Measurements from ENCODE around the gene NUDT8. TPM values are rescaled to one million over a fixed set of nuclear protein-coding genes. Genes with fewer than 3 reads are reported as not detected.
"Not testable (repeated sequence)": the region's sequence is repeated elsewhere in the genome, so short reads cannot be mapped to it uniquely, and the experiment has no call there.

The NUDT8 gene
- total and polyA plus RNA-seq, 2 experiments from 2014 or later, result 5.0 to 15.1 TPM

DNA sequence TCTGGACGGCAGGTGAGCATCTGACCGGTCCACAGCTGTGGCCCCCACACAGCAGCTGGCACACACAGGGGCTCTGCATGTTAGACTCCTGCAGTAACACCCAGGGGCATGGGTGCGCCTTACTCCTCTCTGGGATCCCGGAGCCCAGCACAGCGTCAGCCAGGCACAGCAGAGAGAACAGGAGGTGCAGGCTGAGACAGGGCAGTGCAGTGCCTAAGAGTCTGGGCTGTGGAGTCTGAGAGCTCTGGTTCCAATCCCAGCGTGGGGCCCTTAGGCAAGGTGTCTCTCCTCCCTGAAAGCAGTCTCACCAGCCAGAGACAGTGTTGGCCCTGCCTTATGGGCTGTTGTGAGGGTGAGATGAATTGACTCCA is 2.3 kb downstream of the NUDT8 start (continued):
- no peak for TF ChIP-seq ZNF114 (CRISPR knock-in tag; IDR thresholded peaks at IDR 0.05)

DNA sequence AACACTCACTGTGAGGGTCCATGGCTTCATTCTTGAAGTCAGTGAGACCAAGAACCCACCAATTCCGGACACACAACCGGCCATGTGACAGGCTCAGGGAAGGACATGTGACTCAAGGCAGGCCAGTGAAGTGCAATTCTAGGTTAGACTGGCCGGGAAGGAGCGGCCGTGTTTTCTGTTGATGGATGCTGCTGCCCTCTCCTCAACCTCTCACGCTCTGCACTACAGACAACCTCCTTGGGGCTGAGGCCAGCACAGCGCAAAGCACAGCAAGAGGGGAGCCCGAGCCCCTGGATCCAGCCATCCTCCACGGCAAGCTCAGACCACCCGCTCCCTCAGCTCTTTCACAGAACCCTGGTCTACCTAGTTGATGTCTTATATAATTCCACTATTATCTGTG is 2.8 kb downstream of the NUDT8 start:
- Mint-ChIP-seq H3K27ac (no peak overlapping the region), H3K36me3 (ENCODE audit: low read depth) (peaks cover 25% of the 10 kb centered on the region), H3K27me3 (ENCODE audit: insufficient read depth, low read depth, poor library complexity) (peaks cover 29% of the 10 kb centered on the region), H3K4me3 (no peak overlapping the region), H3K9me3 (peaks cover 7% of the 10 kb centered on the region; the same call in 2 of the 3 replicates), H3K4me1 (peaks cover 22% of the 10 kb centered on the region)
- no peaks in the 10 kb centered on the region for H3K36me3 ChIP-seq (ENCODE audit: insufficient read depth)
- peaks cover 5% of the 10 kb centered on the region; the same call in 1 of the 2 replicates for H3F3A ChIP-seq (replicated peaks; ENCODE audit: low read depth)
- no peak overlapping the region for H3K4me3 ChIP-seq
- ATAC-seq (no peak), DNase-seq (ENCODE audit: low spot score) (no peak)
- H3K79me2 ChIP-seq (replicated peaks; ENCODE audit: insufficient read depth), result no peaks in the 10 kb centered on the region
- no peak overlapping the region for H2AFZ ChIP-seq
- TF ChIP-seq POLR2AphosphoS5 (IDR thresholded peaks at IDR 0.05; ENCODE audit: low read depth), result no peak
- TF ChIP-seq NANOG (IDR thresholded peaks at IDR 0.05; ENCODE audit: borderline replicate concordance), result no peak
- TF ChIP-seq STAT1 (IDR thresholded peaks at IDR 0.05; ENCODE audit: unreplicated experiment), result no peak
- TF ChIP-seq ZNF114 (CRISPR knock-in tag; IDR thresholded peaks at IDR 0.05), result no peak
- TF ChIP-seq, protein P1, sequence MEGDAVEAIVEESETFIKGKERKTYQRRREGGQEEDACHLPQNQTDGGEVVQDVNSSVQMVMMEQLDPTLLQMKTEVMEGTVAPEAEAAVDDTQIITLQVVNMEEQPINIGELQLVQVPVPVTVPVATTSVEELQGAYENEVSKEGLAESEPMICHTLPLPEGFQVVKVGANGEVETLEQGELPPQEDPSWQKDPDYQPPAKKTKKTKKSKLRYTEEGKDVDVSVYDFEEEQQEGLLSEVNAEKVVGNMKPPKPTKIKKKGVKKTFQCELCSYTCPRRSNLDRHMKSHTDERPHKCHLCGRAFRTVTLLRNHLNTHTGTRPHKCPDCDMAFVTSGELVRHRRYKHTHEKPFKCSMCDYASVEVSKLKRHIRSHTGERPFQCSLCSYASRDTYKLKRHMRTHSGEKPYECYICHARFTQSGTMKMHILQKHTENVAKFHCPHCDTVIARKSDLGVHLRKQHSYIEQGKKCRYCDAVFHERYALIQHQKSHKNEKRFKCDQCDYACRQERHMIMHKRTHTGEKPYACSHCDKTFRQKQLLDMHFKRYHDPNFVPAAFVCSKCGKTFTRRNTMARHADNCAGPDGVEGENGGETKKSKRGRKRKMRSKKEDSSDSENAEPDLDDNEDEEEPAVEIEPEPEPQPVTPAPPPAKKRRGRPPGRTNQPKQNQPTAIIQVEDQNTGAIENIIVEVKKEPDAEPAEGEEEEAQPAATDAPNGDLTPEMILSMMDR (conservative IDR thresholded peaks at IDR 0.05; ENCODE audit: low read depth in 2 of 2), result no peak
- no peak for TF ChIP-seq JUNB (IDR thresholded peaks at IDR 0.05; ENCODE audit: unreplicated experiment)
- TF ChIP-seq EZH2 (IDR thresholded peaks at IDR 0.05; ENCODE audit: low read depth, unreplicated experiment), result no peak
- TF ChIP-seq, protein P2, sequence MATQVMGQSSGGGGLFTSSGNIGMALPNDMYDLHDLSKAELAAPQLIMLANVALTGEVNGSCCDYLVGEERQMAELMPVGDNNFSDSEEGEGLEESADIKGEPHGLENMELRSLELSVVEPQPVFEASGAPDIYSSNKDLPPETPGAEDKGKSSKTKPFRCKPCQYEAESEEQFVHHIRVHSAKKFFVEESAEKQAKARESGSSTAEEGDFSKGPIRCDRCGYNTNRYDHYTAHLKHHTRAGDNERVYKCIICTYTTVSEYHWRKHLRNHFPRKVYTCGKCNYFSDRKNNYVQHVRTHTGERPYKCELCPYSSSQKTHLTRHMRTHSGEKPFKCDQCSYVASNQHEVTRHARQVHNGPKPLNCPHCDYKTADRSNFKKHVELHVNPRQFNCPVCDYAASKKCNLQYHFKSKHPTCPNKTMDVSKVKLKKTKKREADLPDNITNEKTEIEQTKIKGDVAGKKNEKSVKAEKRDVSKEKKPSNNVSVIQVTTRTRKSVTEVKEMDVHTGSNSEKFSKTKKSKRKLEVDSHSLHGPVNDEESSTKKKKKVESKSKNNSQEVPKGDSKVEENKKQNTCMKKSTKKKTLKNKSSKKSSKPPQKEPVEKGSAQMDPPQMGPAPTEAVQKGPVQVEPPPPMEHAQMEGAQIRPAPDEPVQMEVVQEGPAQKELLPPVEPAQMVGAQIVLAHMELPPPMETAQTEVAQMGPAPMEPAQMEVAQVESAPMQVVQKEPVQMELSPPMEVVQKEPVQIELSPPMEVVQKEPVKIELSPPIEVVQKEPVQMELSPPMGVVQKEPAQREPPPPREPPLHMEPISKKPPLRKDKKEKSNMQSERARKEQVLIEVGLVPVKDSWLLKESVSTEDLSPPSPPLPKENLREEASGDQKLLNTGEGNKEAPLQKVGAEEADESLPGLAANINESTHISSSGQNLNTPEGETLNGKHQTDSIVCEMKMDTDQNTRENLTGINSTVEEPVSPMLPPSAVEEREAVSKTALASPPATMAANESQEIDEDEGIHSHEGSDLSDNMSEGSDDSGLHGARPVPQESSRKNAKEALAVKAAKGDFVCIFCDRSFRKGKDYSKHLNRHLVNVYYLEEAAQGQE (IDR thresholded peaks at IDR 0.05; ENCODE audit: unreplicated experiment), result no peak
- no peak overlapping the region for H3K4me2 ChIP-seq
- H3K4me1 ChIP-seq (ENCODE audit: insufficient read depth), result peaks cover 21% of the 10 kb centered on the region; the same call in 1 of the 2 replicates
- no peak overlapping the region for H3K27ac ChIP-seq (ENCODE audit: low read depth)
- 0 out of 2 replicates have a peak, but pooled peaks cover 6% of the 10 kb centered on the region for H3K27me3 ChIP-seq (ENCODE audit: insufficient read depth)
- H3K9me2 ChIP-seq (ENCODE audit: insufficient read depth), result no peaks in the 10 kb centered on the region
- H4K20me1 ChIP-seq (replicated peaks; ENCODE audit: insufficient read depth), result no peaks in the 10 kb centered on the region

DNA sequence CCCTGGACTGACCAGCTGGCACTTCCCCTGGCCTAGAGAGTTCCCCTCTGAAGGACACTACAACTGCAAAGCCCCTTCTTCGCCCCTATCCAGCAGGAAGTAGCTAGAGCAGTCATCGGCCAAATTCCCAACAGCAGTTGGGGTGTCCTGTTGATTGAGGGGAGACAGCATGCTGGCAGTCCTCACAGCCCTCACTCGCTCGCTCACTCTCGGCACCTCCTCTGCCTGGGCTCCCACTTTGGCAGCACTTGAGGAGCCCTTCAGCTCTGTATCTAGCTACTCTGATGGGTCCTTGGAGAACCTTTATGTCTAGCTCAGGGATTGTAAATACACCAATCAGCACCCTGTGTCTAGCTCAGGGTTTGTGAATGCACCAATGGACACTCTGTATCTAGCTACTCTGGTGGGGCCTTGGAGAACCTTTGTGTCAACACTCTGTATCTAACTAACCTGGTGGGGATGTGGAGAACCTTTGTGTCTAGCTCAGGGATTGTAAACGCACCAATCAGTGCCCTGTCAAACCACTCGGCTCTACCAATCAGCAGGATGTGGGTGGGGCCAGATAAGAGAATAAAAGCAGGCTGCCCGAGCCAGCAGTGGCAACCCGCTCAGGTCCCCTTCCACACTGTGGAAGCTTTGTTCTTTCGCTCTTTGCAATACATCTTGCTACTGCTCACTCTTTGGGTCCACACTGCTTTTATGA is 3.5 kb downstream of the NUDT8 start:
- H3K9me3 Mint-ChIP-seq; H3K79me2 ChIP-seq (replicated peaks; ENCODE audit: insufficient read depth); H4K20me1 ChIP-seq (replicated peaks; ENCODE audit: insufficient read depth); H3K4me2 ChIP-seq; H3K9me2 ChIP-seq (ENCODE audit: insufficient read depth); H2AFZ ChIP-seq; H3K27ac Mint-ChIP-seq; H3F3A ChIP-seq (replicated peaks; ENCODE audit: low read depth); DNase-seq (ENCODE audit: low spot score); H3K4me3 ChIP-seq; H3K27ac ChIP-seq (ENCODE audit: low read depth); H3K36me3 ChIP-seq (ENCODE audit: insufficient read depth); H3K4me3 Mint-ChIP-seq; H3K27me3 ChIP-seq (ENCODE audit: insufficient read depth); ATAC-seq: not testable (repeated sequence)
- peaks cover 17% of the 10 kb centered on the region; the same call in 1 of the 2 replicates for H3K4me1 ChIP-seq (ENCODE audit: insufficient read depth)
- Mint-ChIP-seq H3K4me1 (peaks cover 23% of the 10 kb centered on the region), H3K36me3 (ENCODE audit: low read depth) (peaks cover 25% of the 10 kb centered on the region), H3K27me3 (ENCODE audit: insufficient read depth, low read depth, poor library complexity) (peaks cover 29% of the 10 kb centered on the region)

DNA sequence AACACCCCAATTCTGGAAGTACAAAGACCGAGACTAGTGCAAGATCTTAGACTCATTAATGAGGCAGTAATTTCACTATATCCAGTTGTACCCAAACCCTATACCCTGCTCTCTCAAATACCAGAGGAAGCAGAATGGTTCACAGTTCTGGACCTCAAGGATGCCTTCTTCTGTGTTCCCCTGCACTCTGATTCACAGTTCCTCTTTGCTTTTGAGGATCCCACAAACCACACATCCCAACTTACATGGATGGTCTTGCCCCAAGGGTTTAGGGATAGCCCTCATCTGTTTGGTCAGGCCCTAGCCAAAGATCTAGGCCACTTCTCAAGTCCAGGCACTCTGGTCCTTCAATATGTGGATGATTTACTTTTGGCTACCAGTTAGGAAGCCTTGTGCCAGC is 5.9 kb downstream of the NUDT8 start:
- peaks cover 45% of the 10 kb centered on the region for H3K27me3 Mint-ChIP-seq (ENCODE audit: insufficient read depth, low read depth, poor library complexity)
- not testable (repeated sequence) for H2AFZ ChIP-seq; H3K27ac Mint-ChIP-seq; H3K27ac ChIP-seq (ENCODE audit: low read depth); H3K4me3 Mint-ChIP-seq; DNase-seq (ENCODE audit: low spot score); ATAC-seq; H3K79me2 ChIP-seq (replicated peaks; ENCODE audit: insufficient read depth); H3K9me2 ChIP-seq (ENCODE audit: insufficient read depth); H4K20me1 ChIP-seq (replicated peaks; ENCODE audit: insufficient read depth); H3F3A ChIP-seq (replicated peaks; ENCODE audit: low read depth); H3K4me3 ChIP-seq; H3K36me3 ChIP-seq (ENCODE audit: insufficient read depth); H3K4me2 ChIP-seq
- Histone ChIP-seq H3K27me3 (ENCODE audit: insufficient read depth) (peaks cover 26% of the 10 kb centered on the region), H3K4me1 (ENCODE audit: insufficient read depth) (peaks cover 19% of the 10 kb centered on the region)
- H3K4me1 Mint-ChIP-seq, result peaks cover 29% of the 10 kb centered on the region
- H3K36me3 Mint-ChIP-seq (ENCODE audit: low read depth), result peaks cover 30% of the 10 kb centered on the region
- H3K9me3 Mint-ChIP-seq, result peaks cover 13% of the 10 kb centered on the region; the same call in 2 of the 3 replicates

DNA sequence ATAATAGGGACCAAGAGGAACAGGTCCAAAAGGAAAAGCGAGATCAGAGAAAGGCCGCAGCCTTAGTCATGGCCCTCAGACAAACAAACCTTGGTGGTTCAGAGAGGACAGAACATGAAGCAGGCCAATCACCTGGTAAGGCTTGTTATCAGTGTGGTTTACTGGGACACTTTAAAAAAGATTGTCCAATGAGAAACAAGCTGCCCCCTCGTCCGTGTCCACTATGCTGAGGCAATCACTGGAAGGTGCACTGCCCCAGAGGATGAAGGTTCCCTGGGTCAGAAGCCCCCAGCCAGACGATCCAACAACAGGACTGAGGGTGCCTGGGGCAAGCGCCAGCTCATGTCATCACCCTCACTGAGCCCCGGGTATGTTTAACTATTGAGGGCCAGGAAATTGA is 6.8 kb downstream of the NUDT8 start:
- Histone ChIP-seq H3K4me2 (peak overlapping the region; percentile 95; the same call in 1 of the 2 replicates), H3K4me1 (ENCODE audit: insufficient read depth) (peaks cover 19% of the 10 kb centered on the region), H3K27me3 (ENCODE audit: insufficient read depth) (peaks cover 34% of the 10 kb centered on the region)
- peaks cover 53% of the 10 kb centered on the region for H3K27me3 Mint-ChIP-seq (ENCODE audit: insufficient read depth, low read depth, poor library complexity)
- not testable (repeated sequence) for H3K79me2 ChIP-seq (replicated peaks; ENCODE audit: insufficient read depth); H3K4me3 Mint-ChIP-seq; H3K27ac Mint-ChIP-seq; H2AFZ ChIP-seq; H3K9me2 ChIP-seq (ENCODE audit: insufficient read depth); DNase-seq (ENCODE audit: low spot score); H3K36me3 ChIP-seq (ENCODE audit: insufficient read depth); H3K4me3 ChIP-seq; H4K20me1 ChIP-seq (replicated peaks; ENCODE audit: insufficient read depth); H3F3A ChIP-seq (replicated peaks; ENCODE audit: low read depth); ATAC-seq; H3K27ac ChIP-seq (ENCODE audit: low read depth)
- H3K4me1 Mint-ChIP-seq, result peaks cover 36% of the 10 kb centered on the region
- H3K9me3 Mint-ChIP-seq, result peaks cover 13% of the 10 kb centered on the region
- H3K36me3 Mint-ChIP-seq (ENCODE audit: low read depth), result peaks cover 34% of the 10 kb centered on the region

Data from GM23338 (cell line).